Chondrocyte (in vitro differentiated cells): ENCODE results near the gene PCBD2. TPM values are rescaled to one million over a fixed set of nuclear protein-coding genes. Genes with fewer than 3 reads are reported as not detected.
A peak's percentile ranks its signal among the peaks of the same experiment; 100 is the strongest.

Experiments used
- DNase-seq: peaks from one replicate; pipeline ENCODE4 v3.0.0; 2021; ENCODE audit warnings: mixed read lengths, low spot score
- H3K27ac Mint-ChIP-seq: one replicate; pipeline ENCODE4 v1.8.0; 2021; ENCODE audit warnings: mild to moderate bottlenecking, moderate library complexity, mixed read lengths; ENCODE audit not compliant: unreplicated experiment
- H3K27me3 Mint-ChIP-seq: 2 replicates; pipeline ENCODE4 v1.8.0; 2021; ENCODE audit warnings: low read depth, mixed read lengths
- H3K36me3 Mint-ChIP-seq: 2 replicates; pipeline ENCODE4 v1.8.0; 2021; ENCODE audit warnings: low read depth, mixed read lengths
- H3K4me1 Mint-ChIP-seq: 2 replicates; pipeline ENCODE4 v1.8.0; 2021; ENCODE audit warnings: low read depth, mild to moderate bottlenecking, mixed read lengths
- H3K4me3 Mint-ChIP-seq: one replicate; pipeline ENCODE4 v1.8.0; 2021; ENCODE audit warnings: mild to moderate bottlenecking, moderate library complexity, mixed read lengths; ENCODE audit not compliant: unreplicated experiment
- H3K9me3 Mint-ChIP-seq: 2 replicates; pipeline ENCODE4 v1.8.0; 2021; ENCODE audit warnings: low read depth, mixed read lengths
- total RNA-seq: library from RNA; stranded (reverse); gene quantifications from 3 replicates; pipeline ENCODE4 v1.2.1, GENCODE V29; 2021
- TF ChIP-seq, protein P1 (sequence below): fragments of 200-600 bp; sonication (generic); IDR thresholded peaks from 2 replicates; pipeline ENCODE4 v1.5.0; 2021; ENCODE audit warnings: antibody characterized with exemption, mild to moderate bottlenecking, moderate library complexity

PCBD2 gene
- total RNA-seq, 1 donor from 2014 or later, result 8.3 TPM

DNA sequence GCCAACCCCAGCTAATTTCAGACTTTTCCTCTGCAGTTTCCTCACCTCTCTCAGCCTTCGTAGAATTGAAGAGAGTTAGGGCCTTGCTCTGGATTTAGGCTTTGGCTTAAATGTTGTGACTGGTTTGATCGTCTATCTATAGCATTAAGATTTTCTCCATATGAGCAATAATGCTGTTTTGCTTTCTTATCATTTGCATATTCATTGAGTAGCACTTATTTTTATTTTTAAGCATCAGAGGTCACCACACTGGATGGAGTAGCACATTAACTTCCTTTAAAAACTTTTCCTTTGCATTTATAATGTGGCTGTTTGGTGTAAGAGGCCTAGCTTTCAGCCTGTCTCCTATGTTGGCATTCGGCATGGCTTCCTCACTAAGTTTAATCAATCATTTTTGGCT is 12.6 kb upstream of the PCBD2 start:
- no peaks in the 10 kb centered on the region for H3K4me1 Mint-ChIP-seq

DNA sequence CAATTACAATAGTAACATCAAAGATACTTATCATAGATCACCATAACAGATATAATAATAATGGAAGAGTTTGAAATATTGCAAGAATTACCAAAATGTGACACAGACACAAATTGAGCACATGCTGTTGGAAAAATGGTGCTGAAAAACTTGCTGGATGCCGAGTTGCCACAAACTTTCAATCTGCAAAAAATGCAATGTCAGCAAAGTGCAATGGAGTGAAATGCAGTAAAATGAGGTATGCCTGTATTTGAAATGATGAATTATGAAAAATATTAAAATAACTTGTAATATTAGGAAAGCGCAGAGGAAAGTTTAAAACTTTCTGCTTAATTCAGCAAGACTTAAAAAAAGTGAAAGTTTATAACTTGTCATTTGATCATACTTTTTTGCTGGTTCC is 12.0 kb upstream of the PCBD2 start:
- TF ChIP-seq, protein P1, sequence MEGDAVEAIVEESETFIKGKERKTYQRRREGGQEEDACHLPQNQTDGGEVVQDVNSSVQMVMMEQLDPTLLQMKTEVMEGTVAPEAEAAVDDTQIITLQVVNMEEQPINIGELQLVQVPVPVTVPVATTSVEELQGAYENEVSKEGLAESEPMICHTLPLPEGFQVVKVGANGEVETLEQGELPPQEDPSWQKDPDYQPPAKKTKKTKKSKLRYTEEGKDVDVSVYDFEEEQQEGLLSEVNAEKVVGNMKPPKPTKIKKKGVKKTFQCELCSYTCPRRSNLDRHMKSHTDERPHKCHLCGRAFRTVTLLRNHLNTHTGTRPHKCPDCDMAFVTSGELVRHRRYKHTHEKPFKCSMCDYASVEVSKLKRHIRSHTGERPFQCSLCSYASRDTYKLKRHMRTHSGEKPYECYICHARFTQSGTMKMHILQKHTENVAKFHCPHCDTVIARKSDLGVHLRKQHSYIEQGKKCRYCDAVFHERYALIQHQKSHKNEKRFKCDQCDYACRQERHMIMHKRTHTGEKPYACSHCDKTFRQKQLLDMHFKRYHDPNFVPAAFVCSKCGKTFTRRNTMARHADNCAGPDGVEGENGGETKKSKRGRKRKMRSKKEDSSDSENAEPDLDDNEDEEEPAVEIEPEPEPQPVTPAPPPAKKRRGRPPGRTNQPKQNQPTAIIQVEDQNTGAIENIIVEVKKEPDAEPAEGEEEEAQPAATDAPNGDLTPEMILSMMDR, result no peak
- Mint-ChIP-seq H3K4me3 (no peak overlapping the region), H3K27ac (no peak overlapping the region)

More for the DNA sequence above, 12.6 kb upstream of the PCBD2 start:
- Mint-ChIP-seq H3K4me3 (no peak overlapping the region), H3K27me3 (no peaks in the 10 kb centered on the region), H3K27ac (no peak overlapping the region), H3K9me3 (peaks cover 4% of the 10 kb centered on the region), H3K36me3 (peaks cover 15% of the 10 kb centered on the region)
- TF ChIP-seq, protein P1, result no peak
- DNase-seq, result no peak

DNA sequence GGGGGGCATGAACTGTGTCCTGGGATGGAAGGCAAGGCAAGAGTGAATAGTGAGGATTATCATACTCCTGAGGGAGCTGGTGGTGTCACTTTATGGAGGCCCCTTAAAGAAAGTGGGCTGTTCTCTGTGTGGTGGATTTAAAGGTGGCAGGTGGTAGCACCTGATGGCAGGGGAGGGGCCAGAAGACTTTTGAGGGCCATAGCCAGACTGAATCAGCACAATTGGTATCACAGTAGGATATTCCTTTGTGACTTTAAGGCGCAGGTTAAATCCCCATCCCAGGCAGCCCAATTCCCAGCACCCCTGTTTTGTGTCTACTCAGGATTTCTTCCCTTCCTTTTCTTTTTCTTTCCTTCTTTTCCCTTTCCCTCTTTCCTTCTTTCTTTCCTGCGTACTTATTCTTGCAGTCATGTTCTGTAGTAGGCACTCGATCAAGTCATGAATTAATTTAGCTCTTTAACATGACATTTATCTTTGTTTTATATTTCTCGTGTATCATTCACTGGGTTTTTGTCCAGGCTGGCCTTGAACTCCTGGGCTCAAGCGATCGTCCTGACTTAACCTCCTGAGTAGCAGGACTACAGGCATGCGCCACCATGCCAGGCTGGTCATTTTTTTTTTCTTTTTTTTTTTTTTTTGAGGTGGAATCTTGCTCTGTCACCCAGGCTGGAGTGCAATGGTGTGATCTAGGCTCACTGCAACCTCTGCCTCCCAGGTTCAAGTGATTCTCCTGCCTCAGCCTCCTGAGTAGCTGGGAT is 11.0 kb upstream of the PCBD2 start:
- no peak for DNase-seq
- no peak overlapping the region for H3K4me3 Mint-ChIP-seq
- H3K36me3 Mint-ChIP-seq, result peaks cover 12% of the 10 kb centered on the region
- no peaks in the 10 kb centered on the region for H3K27me3 Mint-ChIP-seq
- TF ChIP-seq, protein P1, result no peak
- no peaks in the 10 kb centered on the region for H3K4me1 Mint-ChIP-seq
- H3K9me3 Mint-ChIP-seq, result peaks cover 4% of the 10 kb centered on the region
- H3K27ac Mint-ChIP-seq, result no peak overlapping the region

More for the DNA sequence above, 12.0 kb upstream of the PCBD2 start:
- DNase-seq, result no peak
- H3K36me3 Mint-ChIP-seq, result peaks cover 12% of the 10 kb centered on the region
- H3K27me3 Mint-ChIP-seq, result no peaks in the 10 kb centered on the region
- H3K9me3 Mint-ChIP-seq, result peaks cover 4% of the 10 kb centered on the region
- no peaks in the 10 kb centered on the region for H3K4me1 Mint-ChIP-seq

DNA sequence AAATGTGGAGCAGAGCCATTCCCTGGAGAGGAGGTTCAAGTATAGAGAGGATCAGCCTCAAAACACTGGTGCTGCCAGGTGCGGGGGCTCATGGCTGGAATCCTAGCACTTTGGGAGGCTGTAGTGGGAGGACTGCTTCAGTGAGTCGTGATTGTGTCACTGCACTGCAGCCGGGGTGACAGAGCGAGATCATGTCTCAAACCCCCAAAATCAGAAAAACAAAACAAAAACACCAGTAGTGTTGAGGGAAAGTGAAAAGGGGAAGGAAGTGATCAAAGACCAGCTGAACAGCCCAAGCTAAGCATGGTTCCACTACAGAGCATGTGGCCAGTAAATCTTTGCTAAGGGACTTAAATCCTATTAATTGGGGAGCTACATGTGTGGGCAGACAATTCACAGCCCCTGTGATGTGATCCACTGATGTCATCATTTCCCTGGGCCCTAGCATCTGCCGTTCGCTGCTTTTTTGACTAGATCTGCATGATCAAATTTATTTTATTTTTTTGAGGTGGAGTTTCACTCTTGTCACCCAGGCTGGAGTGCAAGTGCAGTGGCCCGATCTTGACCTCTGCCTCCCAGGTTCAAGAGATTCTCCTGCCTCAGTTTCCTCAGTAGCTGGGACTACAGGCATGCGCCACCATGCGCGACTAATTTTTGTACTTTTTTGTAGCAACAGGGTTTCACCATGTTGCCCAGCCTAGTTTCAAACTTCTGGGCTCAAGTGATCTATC is 2.7 kb upstream of the PCBD2 start:
- TF ChIP-seq, protein P1, result no peak
- H3K27me3 Mint-ChIP-seq, result no peaks in the 10 kb centered on the region
- H3K9me3 Mint-ChIP-seq, result no peaks in the 10 kb centered on the region
- peaks cover 6% of the 10 kb centered on the region for H3K36me3 Mint-ChIP-seq
- peaks cover 7% of the 10 kb centered on the region for H3K4me1 Mint-ChIP-seq
- no peak overlapping the region for H3K4me3 Mint-ChIP-seq
- H3K27ac Mint-ChIP-seq, result peak overlapping the region; percentile 45
- DNase-seq, result no peak

DNA sequence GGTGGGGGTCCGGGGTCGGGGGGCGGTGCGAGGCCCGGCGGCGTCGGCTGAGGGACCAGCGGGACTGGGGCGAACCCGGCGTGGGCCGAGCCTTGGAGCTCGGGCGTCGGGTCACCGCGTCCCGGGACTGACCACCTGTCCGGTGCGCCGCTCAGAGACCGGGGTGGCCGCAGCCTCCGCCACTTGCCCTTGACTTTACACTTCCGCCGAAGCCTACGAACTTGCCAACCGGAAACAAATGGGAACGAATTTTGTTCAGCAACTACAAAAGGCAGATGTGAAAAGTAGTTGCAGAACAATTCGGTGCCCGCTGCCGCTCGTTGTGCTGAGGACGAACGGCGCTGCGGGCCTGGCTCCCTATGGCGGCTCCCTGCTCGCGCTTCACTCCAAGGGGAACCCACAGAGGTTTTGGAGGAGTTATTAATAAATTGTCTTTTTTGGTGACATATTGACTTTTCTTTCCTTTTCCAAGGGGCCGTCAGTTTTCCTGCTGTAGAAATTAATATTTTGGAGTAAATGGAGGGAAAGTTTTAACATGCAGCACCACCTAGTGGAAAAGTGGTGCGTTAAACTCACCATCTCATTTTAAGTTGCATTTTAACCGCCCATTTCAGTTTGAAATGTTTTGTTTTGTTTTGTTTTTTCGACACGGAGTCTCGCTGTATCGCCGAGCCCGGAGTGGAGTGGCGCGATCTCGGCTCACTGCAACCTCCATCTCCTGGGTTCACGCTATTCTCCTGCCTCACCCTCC is 490 bp downstream of the PCBD2 start:
- TF ChIP-seq, protein P1, result peak; percentile 96
- Mint-ChIP-seq H3K36me3 (peaks cover 1% of the 10 kb centered on the region), H3K9me3 (no peaks in the 10 kb centered on the region), H3K27me3 (no peaks in the 10 kb centered on the region), H3K4me3 (peak overlapping the region; percentile 88), H3K4me1 (peaks cover 7% of the 10 kb centered on the region), H3K27ac (peak overlapping the region; percentile 96)
- no peak for DNase-seq
